ENCODE measurements around the gene COL20A1.

The COL20A1 gene

GRCh38 chr20:63348828-63349515 is 56.0 kb downstream of the COL20A1 start:
- no peak for DNase-seq (ENCODE audit: low read depth in 3 of 3)

DNA sequence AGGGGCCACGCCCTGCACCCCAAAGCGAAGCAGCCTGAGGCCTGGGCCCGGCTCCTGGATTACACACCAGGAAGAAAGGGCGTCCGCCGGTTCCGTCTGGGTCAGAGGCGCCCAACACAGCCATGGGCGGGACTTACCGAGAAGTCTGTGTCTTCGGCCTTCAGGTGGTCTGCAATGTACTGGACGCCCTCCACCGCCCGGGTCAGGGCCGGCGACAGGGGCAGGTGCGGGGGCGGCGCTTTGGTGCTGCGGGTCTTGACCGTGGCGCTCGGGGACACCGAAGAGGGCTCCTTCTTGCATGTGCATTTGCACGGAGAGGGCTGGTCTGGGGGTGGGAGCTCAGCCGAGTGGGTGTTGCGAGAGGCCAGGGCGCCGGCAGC is 56.5 kb downstream of the COL20A1 start:
- DNase-seq (ENCODE audit: low read depth in 3 of 3) = no peak

DNA sequence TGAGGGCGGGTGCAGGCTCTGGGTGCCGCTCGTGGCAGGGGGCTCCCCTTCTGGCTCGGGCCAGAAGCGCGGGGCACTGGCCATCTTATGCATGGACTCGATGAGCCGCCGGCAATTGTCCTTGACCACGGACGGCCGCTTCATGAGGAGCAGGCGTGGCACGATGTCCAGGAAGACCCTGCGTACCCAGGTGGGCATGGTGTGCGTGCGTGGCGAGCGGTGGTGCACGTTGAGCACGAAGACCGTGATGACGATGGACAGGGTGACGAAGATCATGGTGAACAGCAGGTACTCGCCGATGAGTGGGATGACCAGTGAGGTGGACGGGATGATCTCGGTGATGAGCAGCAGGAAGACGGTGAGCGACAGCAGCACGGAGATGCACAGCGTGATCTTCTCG is 57.2 kb downstream of the COL20A1 start:
- no peak for DNase-seq (ENCODE audit: low read depth in 3 of 3)

GRCh38 chr20:63350597-63351325 is 57.8 kb downstream of the COL20A1 start:
- DNase-seq (ENCODE audit: low read depth in 3 of 3) = no peak

- DNase-seq (ENCODE audit: low read depth in 3 of 3) = no peak
These were observed 58.3 kb downstream of the COL20A1 start for GRCh38 chr20:63351326-63351700.

- no peak for DNase-seq (ENCODE audit: low read depth in 3 of 3)
These were observed 59.0 kb downstream of the COL20A1 start for GRCh38 chr20:63351811-63352591.

GRCh38 chr20:63352811-63353221 is 59.8 kb downstream of the COL20A1 start:
- DNase-seq (ENCODE audit: low read depth in 3 of 3) = no peak

- DNase-seq (ENCODE audit: low read depth in 3 of 3) = no peak
These were observed 61.8 kb downstream of the COL20A1 start for GRCh38 chr20:63354636-63355350.

- DNase-seq (ENCODE audit: low read depth in 3 of 3) = no peak
These were observed 62.9 kb downstream of the COL20A1 start for GRCh38 chr20:63355781-63356295.

DNA sequence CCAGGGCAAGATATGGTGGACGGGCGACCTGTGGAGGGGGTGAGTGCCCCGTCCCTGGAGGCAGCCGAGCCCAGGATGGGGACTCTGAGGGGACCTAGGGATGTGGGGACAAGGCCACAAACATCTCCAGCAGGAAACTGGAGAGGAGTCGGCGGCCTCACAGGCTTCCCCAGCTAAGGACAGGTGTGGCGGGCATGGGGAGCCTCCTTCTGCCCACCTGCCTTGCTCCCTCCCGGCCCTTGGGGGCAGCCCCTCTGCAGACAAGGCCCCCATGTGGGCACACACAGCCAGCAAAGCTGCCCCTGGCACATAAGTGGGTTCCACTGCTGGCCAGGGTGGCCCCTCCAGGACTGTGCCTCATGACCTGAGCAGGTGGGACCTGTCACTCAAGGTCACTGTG is 63.5 kb downstream of the COL20A1 start:
- no peak for DNase-seq (ENCODE audit: low read depth in 3 of 3)

DNA sequence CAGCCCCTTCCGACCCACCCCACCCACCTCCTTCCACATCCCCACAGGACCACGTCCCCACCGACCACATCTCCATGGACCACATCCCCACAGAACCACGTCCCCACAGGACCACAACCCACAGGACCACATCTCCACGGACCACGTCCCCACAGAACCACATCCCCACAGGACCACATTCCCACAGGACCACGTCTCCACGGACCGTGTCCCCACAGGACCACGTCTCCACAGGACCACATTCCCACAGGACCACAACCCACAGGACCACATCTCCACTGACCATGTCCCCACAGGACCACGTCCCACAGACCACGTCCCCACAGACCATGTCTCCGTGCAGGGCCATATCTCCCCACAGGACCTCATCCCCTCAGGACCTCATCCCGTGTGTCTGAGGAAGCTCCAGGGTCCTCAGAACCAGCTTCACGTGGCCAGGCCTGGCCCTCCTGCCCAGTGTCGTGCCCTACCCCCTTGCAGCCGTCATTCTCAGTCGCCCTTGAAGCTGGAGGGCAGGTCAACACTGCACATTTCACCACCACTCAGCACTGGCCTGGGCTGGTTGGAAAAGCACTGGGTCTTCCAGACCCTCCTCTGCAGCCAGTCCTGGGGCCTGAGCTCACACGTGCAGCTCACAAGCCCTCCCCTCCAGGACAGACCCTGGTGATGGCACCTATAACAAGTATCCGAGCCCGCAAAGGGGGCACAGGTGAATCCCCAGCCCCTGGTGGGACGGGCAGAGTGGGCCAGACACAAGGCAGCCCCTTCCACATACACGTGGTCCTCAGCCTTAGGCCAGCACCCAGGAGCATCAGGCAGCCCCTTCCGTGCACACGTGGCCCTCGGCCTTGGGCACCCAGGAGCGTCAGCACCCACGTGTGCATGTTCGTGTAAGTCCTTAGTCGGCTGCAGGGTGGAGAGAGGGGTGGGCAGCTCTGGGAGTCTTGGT is 64.2 kb downstream of the COL20A1 start:
- DNase-seq (ENCODE audit: low read depth in 3 of 3) = no peak

DNA sequence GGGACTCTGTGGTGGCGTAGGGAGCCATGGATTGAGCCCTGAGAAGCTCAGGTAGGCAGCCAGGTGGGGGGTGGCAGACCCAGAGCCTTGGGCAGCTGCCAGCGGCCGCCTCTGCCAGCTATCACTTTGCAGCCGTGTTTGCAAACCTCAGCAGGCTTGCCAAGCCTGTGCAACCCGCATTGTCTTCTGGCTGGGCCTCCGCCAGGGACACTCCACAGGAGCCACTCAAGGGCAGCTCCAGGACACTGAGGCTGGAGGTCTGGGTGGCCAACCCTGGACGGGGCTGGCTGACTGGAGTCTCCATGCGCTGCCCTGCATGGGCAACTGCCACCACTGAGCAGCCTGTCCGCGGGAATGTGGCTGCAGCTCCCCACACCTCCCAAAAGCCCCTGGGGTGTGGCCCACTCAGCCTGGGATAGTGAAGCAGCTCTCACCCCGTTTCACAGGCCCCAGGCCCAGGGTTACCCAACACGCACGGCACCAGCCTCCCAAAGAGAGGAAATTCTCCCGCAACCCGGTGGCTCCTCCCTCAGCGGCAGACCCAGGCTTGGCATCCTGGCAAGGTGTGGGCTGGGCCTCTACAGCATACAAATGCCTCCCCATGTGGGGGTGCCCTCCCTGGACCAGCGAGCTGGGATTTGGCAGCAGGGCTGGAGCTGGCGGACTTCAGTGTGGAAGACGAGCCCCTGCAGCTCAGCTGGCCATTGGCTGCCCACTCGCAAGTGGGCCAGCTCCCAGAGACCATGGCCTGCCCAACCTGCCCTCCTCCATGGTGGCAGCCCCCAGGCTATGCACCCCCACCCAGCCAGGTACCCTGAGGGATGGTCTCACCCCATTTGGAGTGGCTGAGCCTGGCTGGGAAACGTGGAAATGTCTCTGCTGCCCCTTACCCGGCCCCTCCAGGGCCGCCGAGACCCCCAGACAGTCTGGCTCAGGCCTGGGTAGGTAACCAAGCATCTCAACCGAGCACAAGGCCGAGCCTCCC is 65.2 kb downstream of the COL20A1 start:
- DNase-seq (ENCODE audit: low read depth in 3 of 3) = no peak

GRCh38 chr20:63359164-63359934 is 66.4 kb downstream of the COL20A1 start:
- DNase-seq (ENCODE audit: low read depth in 3 of 3) = no peak

DNA sequence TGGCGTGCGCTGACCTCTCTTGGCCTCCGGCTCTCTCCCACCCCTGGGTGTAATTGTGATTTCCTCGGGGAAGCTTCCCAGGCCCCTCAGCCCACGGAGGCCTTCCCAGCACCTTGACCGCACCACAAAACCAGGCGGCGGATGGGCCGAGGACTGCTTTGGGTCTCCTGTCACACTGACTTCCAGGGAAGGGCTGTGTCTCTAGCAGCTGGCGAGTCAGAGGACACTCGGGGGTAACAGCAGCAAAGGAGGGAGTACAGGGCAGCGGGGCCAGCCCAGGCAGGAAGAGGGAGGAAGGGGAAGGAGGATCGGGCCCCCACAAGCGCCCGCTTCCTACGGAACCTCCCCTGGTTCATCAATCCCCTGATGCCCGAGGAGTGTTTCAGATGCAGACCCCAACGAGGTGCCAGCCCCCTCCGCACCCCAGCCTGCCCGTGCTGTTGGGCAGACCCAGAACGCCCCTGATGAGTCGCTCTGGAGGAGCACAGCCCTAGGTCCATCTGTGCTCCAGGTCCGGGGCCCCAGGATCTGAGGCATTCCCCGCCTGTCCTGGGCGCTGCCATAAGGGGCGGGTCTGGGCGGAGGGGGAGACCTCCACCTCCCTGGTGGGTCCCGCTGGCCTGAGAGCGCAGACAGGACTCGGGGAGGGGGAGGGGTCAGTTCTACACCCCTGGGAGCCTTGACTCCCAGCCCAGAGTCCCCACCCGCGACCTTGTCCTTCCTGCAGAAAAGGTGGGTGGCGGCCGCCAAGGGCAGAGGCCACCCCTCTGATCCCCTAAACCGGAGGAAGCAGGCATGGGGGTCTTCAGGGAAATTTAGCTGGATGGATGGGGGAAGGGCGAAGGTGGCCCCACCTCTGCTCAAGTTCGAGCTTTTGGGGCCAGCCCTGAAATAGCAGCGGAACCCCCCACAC is 67.2 kb downstream of the COL20A1 start:
- no peak for DNase-seq (ENCODE audit: low read depth in 3 of 3)

DNA sequence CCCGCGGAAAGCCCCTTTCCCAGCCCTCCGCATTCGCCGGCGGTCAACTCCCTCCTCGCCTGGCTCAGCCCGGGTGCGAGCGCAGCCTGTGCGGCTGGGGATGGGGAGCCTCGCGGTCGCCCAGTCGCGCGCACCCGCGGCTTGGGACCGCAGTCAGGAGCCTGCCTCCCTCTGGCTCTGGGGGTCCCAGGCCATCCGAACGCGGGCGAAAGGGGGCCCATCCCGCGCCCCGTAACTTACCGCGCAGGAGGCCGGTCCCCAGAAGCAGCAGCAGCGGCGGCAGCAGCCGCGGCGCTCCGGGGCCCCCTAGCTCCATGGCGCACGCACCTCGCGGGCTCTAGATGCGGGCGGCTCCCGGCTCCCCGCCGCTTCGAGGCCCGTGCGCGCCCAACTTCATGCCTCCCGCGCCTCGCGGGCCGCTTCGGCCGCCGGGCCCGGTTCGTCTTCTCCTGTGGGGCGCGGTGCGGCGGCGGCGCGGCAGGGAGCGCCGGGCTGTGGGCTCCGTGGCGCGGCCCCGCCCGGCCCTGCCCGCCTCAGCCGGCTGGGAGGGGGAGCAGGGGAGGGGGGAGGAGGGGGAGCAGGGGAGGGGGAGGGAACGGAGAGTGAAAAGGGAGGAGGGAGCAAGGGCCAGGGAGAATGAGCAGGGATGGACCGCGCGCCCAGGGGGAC is 68.0 kb downstream of the COL20A1 start, which contains the start of gene CHRNA4:
TSS of gene CHRNA4 (minus strand) at position 500 of the 669 bp plus-strand sequence. CDS start at position 316, 184 bp downstream.
- no peak for DNase-seq (ENCODE audit: low read depth in 3 of 3)

GRCh38 chr20:63361519-63362435 is 68.8 kb downstream of the COL20A1 start:
- DNase-seq (ENCODE audit: low read depth in 3 of 3) = no peak

All from stimulated activated CD4-positive, alpha-beta T cell treated with anti-CD3 and anti-CD28 coated beads, TNF-alpha, amount 100 ng/mL, for 24 hours (primary cell).